SK-N-SH (cell line): Measurements from ENCODE around the gene BAIAP2L2. TPM values are rescaled to one million over a fixed set of nuclear protein-coding genes. Genes with fewer than 3 reads are reported as not detected.

ENCODE experiments used
- CTCF ChIA-PET: fragments of 300-600, 350-600 bp; formaldehyde crosslinking; extraction: SDS; loops from one replicate; lab custom pipeline; 2021; lab: Yijun Ruan, JAX
- POLR2A ChIA-PET: fragments of 350-600 bp; sonication (Branson Sonifier 250); formaldehyde crosslinking; extraction: SDS; loops from one replicate; lab custom pipeline; 2020; ENCODE audit warnings: antibody characterized with exemption, inconsistent platforms; lab: Yijun Ruan, JAX
- DNase-seq: peaks from one replicate; pipeline ENCODE4 v3.0.0; 2012
- H2AFZ ChIP-seq: fragments of 200-600 bp; sonication (generic); 2 replicates; pipeline ENCODE4 v1.8.1; 2016; ENCODE audit warnings: antibody characterized with exemption, mild to moderate bottlenecking, low read depth
- H3F3A ChIP-seq: fragments of 200-600 bp; sonication (generic); replicated peaks from 2 replicates; pipeline ENCODE3; 2016; ENCODE audit warnings: antibody characterized with exemption, mild to moderate bottlenecking; ENCODE audit not compliant: insufficient read depth
- H3K27ac ChIP-seq, 2 experiments: fragments of 200-500 bp in 1 of 2; fragments of 200-600 bp in 1 of 2; sonication (Bioruptor generic) in 1 of 2; sonication (generic), shearing (Covaris generic) in 1 of 2; 2 replicates each; pipeline versions ENCODE4 v1.5.1 to v1.6.1; 2014 to 2016; ENCODE audit warnings: low read depth in 2 of 2, inconsistent platforms in 1 of 2, low read length in 1 of 2, mild to moderate bottlenecking in 1 of 2, mixed read lengths in 1 of 2
- H3K27me3 ChIP-seq: fragments of 200-600 bp; sonication (generic), shearing (Covaris generic); 2 replicates; pipeline ENCODE4 v1.6.1; 2016; ENCODE audit warnings: mixed run types; ENCODE audit not compliant: insufficient read depth
- H3K36me3 ChIP-seq, 2 experiments: fragments of 200-500 bp in 1 of 2; fragments of 200-600 bp in 1 of 2; sonication (Bioruptor generic) in 1 of 2; sonication (generic) in 1 of 2; replicated peaks in 1 of 2; 2 replicates each; pipeline versions ENCODE3 to v1.5.1; 2014 to 2016; ENCODE audit warnings: low read length in 1 of 2, mild to moderate bottlenecking in 1 of 2; ENCODE audit not compliant: insufficient read depth in 2 of 2, control insufficient read depth in 1 of 2
- H3K4me1 ChIP-seq, 2 experiments: fragments of 200-500 bp in 1 of 2; fragments of 200-600 bp in 1 of 2; sonication (Bioruptor generic) in 1 of 2; sonication (generic), shearing (Covaris generic) in 1 of 2; 2 replicates each; pipeline versions ENCODE4 v1.5.1 to v1.6.1; 2014 to 2016; ENCODE audit warnings: low read depth in 1 of 2, low read length in 1 of 2, mixed run types in 1 of 2; ENCODE audit not compliant: insufficient read depth in 2 of 2, control insufficient read depth in 1 of 2
- H3K4me2 ChIP-seq: fragments of 200-600 bp; sonication (generic), shearing (Covaris generic); 2 replicates; pipeline ENCODE4 v1.6.1; 2017; ENCODE audit warnings: mixed run types
- H3K4me3 ChIP-seq, 2 experiments: fragments of 200-500 bp in 1 of 2; fragments of 200-600 bp in 1 of 2; sonication (Bioruptor generic) in 1 of 2; sonication (generic), shearing (Covaris generic) in 1 of 2; 2 replicates each; pipeline versions ENCODE4 v1.5.1 to v1.8.1; 2014 to 2016; ENCODE audit warnings: low read depth in 2 of 2, inconsistent platforms in 1 of 2, low read length in 1 of 2, mild to moderate bottlenecking in 1 of 2, mixed read lengths in 1 of 2, moderate library complexity in 1 of 2
- H3K79me2 ChIP-seq: fragments of 200-600 bp; sonication (generic); 2 replicates; pipeline ENCODE4 v1.8.1; 2017; ENCODE audit warnings: mild to moderate bottlenecking; ENCODE audit not compliant: insufficient read depth
- H3K9ac ChIP-seq: fragments of 200-600 bp; sonication (generic); 2 replicates; pipeline ENCODE4 v1.6.1; 2017; ENCODE audit warnings: mixed run types
- H3K9me2 ChIP-seq: fragments of 200-600 bp; sonication (generic); 2 replicates; pipeline ENCODE4 v1.6.1; 2017; ENCODE audit warnings: mixed run types
- H3K9me3 ChIP-seq: fragments of 200-600 bp; sonication (generic); 2 replicates; pipeline ENCODE4 v1.6.1; 2017; ENCODE audit warnings: mixed run types, mild to moderate bottlenecking, moderate library complexity
- H4K20me1 ChIP-seq: fragments of 200-600 bp; sonication (generic); 2 replicates; pipeline ENCODE4 v1.6.1; 2017; ENCODE audit warnings: mild to moderate bottlenecking, mixed run types; ENCODE audit not compliant: insufficient read depth
- EP300 ChIP-seq, 2 experiments: IDR thresholded peaks; 2 replicates each; pipeline versions ENCODE4 v1.4.0 to v1.6.1; 2012; ENCODE audit warnings: borderline replicate concordance in 1 of 2, low read depth in 1 of 2, low read length in 1 of 2
- FOSL2 ChIP-seq: IDR thresholded peaks from 2 replicates; pipeline ENCODE4 v1.4.0; 2012; ENCODE audit warnings: low read depth, mild to moderate bottlenecking, moderate library complexity, borderline replicate concordance
- FOXJ3 ChIP-seq: sonication (generic); formaldehyde crosslinking; IDR thresholded peaks from 2 replicates; pipeline ENCODE4 v1.5.1; 2020; ENCODE audit warnings: mild to moderate bottlenecking, missing genetic modification reagents
- NFIC ChIP-seq: IDR thresholded peaks from 2 replicates; pipeline ENCODE4 v1.4.0; 2012; ENCODE audit warnings: borderline replicate concordance
- POLR2AphosphoS5 ChIP-seq: IDR thresholded peaks from 2 replicates; pipeline ENCODE4 v1.6.1; 2012; ENCODE audit warnings: low read depth, low read length
- RAD21 ChIP-seq: IDR thresholded peaks from 2 replicates; pipeline ENCODE4 v1.6.1; 2012; ENCODE audit warnings: mild to moderate bottlenecking, low read length
- RCOR1 ChIP-seq: fragments of 150-350 bp; IDR thresholded peaks from 2 replicates; pipeline ENCODE4 v1.6.1; 2017; ENCODE audit warnings: antibody characterized with exemption, low read length
- RXRA ChIP-seq: IDR thresholded peaks from 2 replicates; pipeline ENCODE4 v1.4.0; 2012; ENCODE audit warnings: low read depth, mild to moderate bottlenecking, borderline replicate concordance
- SIN3A ChIP-seq: IDR thresholded peaks from 2 replicates; pipeline ENCODE4 v1.6.1; 2012; ENCODE audit warnings: low read depth, mild to moderate bottlenecking, low read length, moderate library complexity, borderline replicate concordance
- SMC3 ChIP-seq: IDR thresholded peaks from 2 replicates; pipeline ENCODE4 v1.6.1; 2012; ENCODE audit warnings: low read depth, low read length, improper control_type of control experiment
- TAF1 ChIP-seq: IDR thresholded peaks from 2 replicates; pipeline ENCODE4 v1.6.1; 2012; ENCODE audit warnings: low read depth, mild to moderate bottlenecking, low read length, moderate library complexity, borderline replicate concordance
- YY1 ChIP-seq: IDR thresholded peaks from 2 replicates; pipeline ENCODE4 v1.4.0; 2012; ENCODE audit warnings: low read depth, mild to moderate bottlenecking
- WGBS: methylation state at CpG from one replicate; pipeline ENCODE4 v1.1.6; 2017; ENCODE audit warnings: low lambda C conversion rate; 5-methylcytosine and 5-hydroxymethylcytosine counted together
- polyA plus RNA-seq, 3 experiments: library from polyadenylated mRNA; depleted of rRNA; stranded (reverse); fragments of >200 nt; gene quantifications; 2 replicates each; pipeline ENCODE4 v1.2.3, GENCODE V29; 2012
- TF ChIP-seq, protein P1 (sequence below): fragments of 200-600 bp; sonication (generic); IDR thresholded peaks from 2 replicates; pipeline ENCODE4 v1.6.1; 2017; ENCODE audit warnings: antibody characterized with exemption, mild to moderate bottlenecking, moderate library complexity
- TF ChIP-seq, protein P2 (sequence below): IDR thresholded peaks from 2 replicates; pipeline ENCODE4; 2012

Gene BAIAP2L2
- polyA plus RNA-seq, 1 of the 3 experiments (the other 2 are of a cell fraction) = 0.16 TPM

DNA sequence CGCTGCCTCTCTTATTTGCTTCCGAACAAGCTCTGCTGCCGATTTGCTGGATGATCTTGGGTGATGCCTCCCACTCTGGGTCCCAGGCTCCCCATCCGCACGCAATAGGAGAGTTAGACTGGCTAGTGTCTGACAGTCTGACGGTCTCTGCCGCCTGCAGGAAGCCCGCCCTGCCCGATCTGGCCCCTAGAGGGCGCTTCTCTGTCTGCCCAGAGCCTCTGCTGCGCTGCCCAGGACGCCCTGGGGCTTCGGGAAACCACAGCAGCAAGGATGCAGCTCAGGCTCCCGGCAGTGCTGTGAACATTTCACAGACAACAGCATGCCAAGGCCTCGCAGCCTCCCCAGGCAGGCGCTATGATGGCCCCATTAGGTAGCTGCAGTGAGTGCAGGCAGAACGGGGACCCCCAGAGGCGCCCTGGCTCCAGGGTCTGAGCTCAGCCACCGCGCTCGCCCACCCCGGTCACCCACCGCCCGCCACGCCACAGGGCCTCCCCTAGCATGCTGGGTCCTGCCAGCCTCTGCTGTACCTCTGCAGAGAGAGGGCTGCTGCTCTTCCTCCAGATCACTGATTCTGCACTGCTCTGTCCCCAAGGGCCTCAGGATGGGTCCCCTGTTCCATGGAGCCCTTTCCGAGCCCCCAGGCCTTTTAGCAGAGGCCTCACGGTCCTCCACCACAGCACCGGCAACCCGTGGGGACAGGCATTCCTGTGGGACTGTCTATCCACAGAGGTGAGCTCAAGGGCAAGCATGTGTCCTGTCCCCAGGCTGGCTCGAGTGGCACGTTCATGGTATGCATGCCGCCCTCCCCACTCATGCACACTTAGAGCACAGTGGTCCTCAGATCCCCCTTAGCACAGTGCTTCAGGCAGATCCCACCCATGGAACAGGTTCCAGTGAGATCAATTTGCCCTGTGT lies 4.3 kb upstream of the BAIAP2L2 start:
- H3K9ac ChIP-seq = no peak overlapping the region
- POLR2A ChIA-PET = no interaction called here
- H4K20me1 ChIP-seq = no peaks in the 10 kb centered on the region
- H3K4me3 ChIP-seq = peak overlapping the region in 1 of 2 experiments; percentile 29; a peak in 1 of 4 replicates
- H3F3A ChIP-seq = no peaks in the 10 kb centered on the region
- 20% methylated on average over 1 of the region's 32 CpGs for WGBS
- CTCF ChIA-PET = interaction anchor here (0.6 to 1.7 kb wide), 24 partner anchors 9 to 404 kb away, joined by 3 to 17 read pairs (median 4); partner anchors contain the start of gene MAFF
- no peak overlapping the region for H2AFZ ChIP-seq
- H3K27me3 ChIP-seq = no peaks in the 10 kb centered on the region
- no peak overlapping the region for H3K27ac ChIP-seq
- H3K79me2 ChIP-seq = no peaks in the 10 kb centered on the region
- H3K9me2 ChIP-seq = no peaks in the 10 kb centered on the region
- TF ChIP-seq NFIC = no peak
- TF ChIP-seq SIN3A = no peak
- peak; percentile 66 for TF ChIP-seq SMC3
- TF ChIP-seq, protein P1, sequence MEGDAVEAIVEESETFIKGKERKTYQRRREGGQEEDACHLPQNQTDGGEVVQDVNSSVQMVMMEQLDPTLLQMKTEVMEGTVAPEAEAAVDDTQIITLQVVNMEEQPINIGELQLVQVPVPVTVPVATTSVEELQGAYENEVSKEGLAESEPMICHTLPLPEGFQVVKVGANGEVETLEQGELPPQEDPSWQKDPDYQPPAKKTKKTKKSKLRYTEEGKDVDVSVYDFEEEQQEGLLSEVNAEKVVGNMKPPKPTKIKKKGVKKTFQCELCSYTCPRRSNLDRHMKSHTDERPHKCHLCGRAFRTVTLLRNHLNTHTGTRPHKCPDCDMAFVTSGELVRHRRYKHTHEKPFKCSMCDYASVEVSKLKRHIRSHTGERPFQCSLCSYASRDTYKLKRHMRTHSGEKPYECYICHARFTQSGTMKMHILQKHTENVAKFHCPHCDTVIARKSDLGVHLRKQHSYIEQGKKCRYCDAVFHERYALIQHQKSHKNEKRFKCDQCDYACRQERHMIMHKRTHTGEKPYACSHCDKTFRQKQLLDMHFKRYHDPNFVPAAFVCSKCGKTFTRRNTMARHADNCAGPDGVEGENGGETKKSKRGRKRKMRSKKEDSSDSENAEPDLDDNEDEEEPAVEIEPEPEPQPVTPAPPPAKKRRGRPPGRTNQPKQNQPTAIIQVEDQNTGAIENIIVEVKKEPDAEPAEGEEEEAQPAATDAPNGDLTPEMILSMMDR = peak; percentile 68
- peak; percentile 65 for TF ChIP-seq RAD21
- TF ChIP-seq YY1 = no peak
- no peak for TF ChIP-seq RXRA
- TF ChIP-seq EP300 (IDR thresholded peaks at IDR 0.05; ENCODE audit: borderline replicate concordance in 1 of 2, low read depth in 1 of 2, low read length in 1 of 2) = no peak
- TF ChIP-seq POLR2AphosphoS5 = no peak
- DNase-seq = peak; percentile 88
- H3K36me3 ChIP-seq = no peaks in the 10 kb centered on the region
- H3K4me1 ChIP-seq = no peaks in the 10 kb centered on the region; a peak in 1 of 4 replicates
- H3K4me2 ChIP-seq = no peak overlapping the region
- no peaks in the 10 kb centered on the region for H3K9me3 ChIP-seq

DNA sequence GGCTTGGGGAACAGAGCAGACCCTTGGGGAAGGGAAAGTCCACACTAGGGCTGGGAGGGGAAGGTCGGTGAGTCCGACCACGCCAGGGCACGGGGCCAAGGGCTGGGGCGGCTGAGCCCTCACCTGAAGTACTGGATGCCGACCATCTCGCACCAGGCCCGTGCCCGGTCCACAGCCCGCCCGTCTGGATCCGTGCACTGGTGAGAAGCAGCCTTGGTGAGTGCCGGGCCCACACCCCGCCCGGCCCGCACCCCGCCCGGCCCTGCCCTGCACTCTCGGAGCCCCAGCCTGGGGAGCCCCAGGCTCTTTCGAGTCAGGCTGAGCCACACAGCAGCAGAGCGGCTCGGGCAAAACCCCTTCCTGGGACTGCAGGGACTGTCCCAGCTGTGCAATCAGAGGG lies 1.9 kb upstream of the BAIAP2L2 start:
- H3K4me3 ChIP-seq = no peak overlapping the region
- no peak for TF ChIP-seq RCOR1
- TF ChIP-seq FOSL2 = no peak
- TF ChIP-seq FOXJ3 (CRISPR knock-in tag) = no peak
- TF ChIP-seq, protein P2, sequence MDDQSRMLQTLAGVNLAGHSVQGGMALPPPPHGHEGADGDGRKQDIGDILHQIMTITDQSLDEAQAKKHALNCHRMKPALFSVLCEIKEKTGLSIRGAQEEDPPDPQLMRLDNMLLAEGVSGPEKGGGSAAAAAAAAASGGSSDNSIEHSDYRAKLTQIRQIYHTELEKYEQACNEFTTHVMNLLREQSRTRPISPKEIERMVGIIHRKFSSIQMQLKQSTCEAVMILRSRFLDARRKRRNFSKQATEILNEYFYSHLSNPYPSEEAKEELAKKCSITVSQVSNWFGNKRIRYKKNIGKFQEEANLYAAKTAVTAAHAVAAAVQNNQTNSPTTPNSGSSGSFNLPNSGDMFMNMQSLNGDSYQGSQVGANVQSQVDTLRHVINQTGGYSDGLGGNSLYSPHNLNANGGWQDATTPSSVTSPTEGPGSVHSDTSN = no peak
- no peak for TF ChIP-seq TAF1
- TF ChIP-seq, all 33 proteins: peak for 0
- POLR2A ChIA-PET = no interaction called here
- no peaks in the 10 kb centered on the region for H3K9me2 ChIP-seq
- H3K4me1 ChIP-seq = no peaks in the 10 kb centered on the region; a peak in 1 of 4 replicates
- H3K9ac ChIP-seq = no peak overlapping the region
- H3K79me2 ChIP-seq = no peaks in the 10 kb centered on the region
- no peak overlapping the region for H3K27ac ChIP-seq
- no peaks in the 10 kb centered on the region for H3F3A ChIP-seq
- H3K27me3 ChIP-seq = no peaks in the 10 kb centered on the region
- H3K36me3 ChIP-seq = no peaks in the 10 kb centered on the region
- no peak for DNase-seq
- H2AFZ ChIP-seq = no peak overlapping the region
- H3K9me3 ChIP-seq = no peaks in the 10 kb centered on the region
- no peak overlapping the region for H3K4me2 ChIP-seq
- H4K20me1 ChIP-seq = no peaks in the 10 kb centered on the region
- CTCF ChIA-PET = no interaction called here
- no CpG with 5 or more reads among the region's 22 CpGs for WGBS
